PC-9 (cell line): ENCODE data around the gene HSPG2. TPM values are rescaled to one million over a fixed set of nuclear protein-coding genes. Genes with fewer than 3 reads are reported as not detected.

Experiments
- BruUV-seq: library from RNA; stranded (reverse); fragments of 400-500 nt; replicated peaks from 2 replicates; lab custom pipeline; 2021; lab: Mats Ljungman, UMichigan
- CTCF ChIA-PET: fragments of 300-600 bp; sonication (Branson Sonifier 250); formaldehyde crosslinking; loops from one replicate; lab custom pipeline; 2022; ENCODE audit warnings: antibody characterized with exemption; lab: Charles Lee
- POLR2A ChIA-PET: fragments of 300-600 bp; sonication (Branson Sonifier 250); formaldehyde crosslinking; loops from one replicate; lab custom pipeline; 2022; ENCODE audit warnings: antibody characterized with exemption; ENCODE audit not compliant: unreplicated experiment; lab: Charles Lee
- DNase-seq, 2 experiments: peaks; one replicate each; pipeline versions ENCODE4 v3.0.0 to v3.0.0-alpha.2; 2015 to 2022; ENCODE audit warnings: mixed read lengths in 1 of 2
- H2AFZ ChIP-seq: fragments of 200-600 bp; sonication (generic); 2 replicates; pipeline ENCODE4 v1.8.1; 2017; ENCODE audit warnings: antibody characterized with exemption
- H3F3A ChIP-seq: fragments of 200-600 bp; sonication (generic); 2 replicates; pipeline ENCODE4 v1.8.1; 2017; ENCODE audit warnings: antibody characterized with exemption, mild to moderate bottlenecking, low read depth; ENCODE audit not compliant: insufficient read depth
- H3K27ac ChIP-seq: fragments of 200-600 bp; sonication (generic); 2 replicates; pipeline ENCODE4 v1.6.1; 2016; ENCODE audit warnings: mixed run types
- H3K27me3 ChIP-seq: fragments of 200-600 bp; sonication (generic); 2 replicates; pipeline ENCODE4 v1.6.1; 2016; ENCODE audit warnings: low read depth, mixed run types; ENCODE audit not compliant: insufficient read depth
- H3K36me3 ChIP-seq: fragments of 200-600 bp; sonication (generic); 2 replicates; pipeline ENCODE4 v1.6.1; 2016; ENCODE audit warnings: low read depth, mixed run types
- H3K4me1 ChIP-seq: fragments of 200-600 bp; sonication (generic); replicated peaks from 2 replicates; pipeline ENCODE4 v1.6.1; 2016; ENCODE audit warnings: mixed run types; ENCODE audit not compliant: insufficient read depth
- H3K4me2 ChIP-seq: fragments of 200-600 bp; sonication (generic); 2 replicates; pipeline ENCODE4 v1.6.1; 2017; ENCODE audit warnings: mixed run types
- H3K4me3 ChIP-seq: fragments of 200-600 bp; sonication (generic); 2 replicates; pipeline ENCODE4 v1.6.1; 2016; ENCODE audit warnings: mixed run types
- H3K79me2 ChIP-seq: fragments of 200-600 bp; sonication (generic); 2 replicates; pipeline ENCODE4 v1.6.1; 2017; ENCODE audit warnings: low read depth, mixed run types
- H3K9me2 ChIP-seq: fragments of 200-600 bp; sonication (generic); 2 replicates; pipeline ENCODE4 v1.8.1; 2017; ENCODE audit warnings: mild to moderate bottlenecking; ENCODE audit not compliant: insufficient read depth
- H3K9me3 ChIP-seq: fragments of 200-600 bp; sonication (generic); 2 replicates; pipeline ENCODE4 v1.8.1; 2016; ENCODE audit warnings: low read depth; ENCODE audit not compliant: insufficient read depth
- H4K20me1 ChIP-seq: fragments of 200-600 bp; sonication (generic); 2 replicates; pipeline ENCODE4 v1.8.1; 2017; ENCODE audit not compliant: insufficient read depth
- CTCF ChIP-seq: fragments of 200-600 bp; sonication (generic); conservative IDR thresholded peaks from 2 replicates; pipeline ENCODE4 v1.6.1; 2017; ENCODE audit warnings: mixed run types, antibody characterized with exemption, mild to moderate bottlenecking, moderate library complexity
- EZH2 ChIP-seq: fragments of 200-600 bp; sonication (generic); IDR thresholded peaks from 2 replicates; pipeline ENCODE4 v1.8.0; 2017; ENCODE audit warnings: antibody characterized with exemption, low read depth
- intact Hi-C: fragments of 100-400 bp; cut with micrococcal nuclease; formaldehyde crosslinking; loops from one replicate; pipeline ENCODE4 v1.10.0; 2022; ENCODE audit not compliant: unreplicated experiment
- total RNA-seq: library from RNA; stranded (reverse); gene quantifications from 2 replicates; pipeline ENCODE4 v1.2.3, GENCODE V29; 2021

Gene HSPG2
- total RNA-seq, 1 experiment from 2014 or later = 126 TPM

- no peaks in the 10 kb centered on the region for H3K9me3 ChIP-seq
- ChIA-PET POLR2A (no interaction called here), CTCF (interaction anchor here (0.6 kb wide), 1 partner anchor 39 kb away, joined by 4 read pairs; no protein-coding TSS in a partner anchor)
- H3K79me2 ChIP-seq = no peaks in the 10 kb centered on the region
- no peak overlapping the region for H2AFZ ChIP-seq
- H3K27ac ChIP-seq = no peak overlapping the region
- no peak overlapping the region for H3K4me3 ChIP-seq
- no peaks in the 10 kb centered on the region for H4K20me1 ChIP-seq
- no peak for TF ChIP-seq CTCF
- TF ChIP-seq EZH2 = no peak
- no peaks in the 10 kb centered on the region for H3F3A ChIP-seq
- no peaks in the 10 kb centered on the region for H3K27me3 ChIP-seq
- no peaks in the 10 kb centered on the region for H3K36me3 ChIP-seq
- no TSS peak for BruUV-seq
- no peak overlapping the region for H3K4me2 ChIP-seq
- no peaks in the 10 kb centered on the region for H3K9me2 ChIP-seq
- intact Hi-C loops = loop anchor here (2.0 kb wide), 3 partner anchors 33 to 61 kb away; no protein-coding TSS in a partner anchor
- DNase-seq = no peak
- H3K4me1 ChIP-seq = no peaks in the 10 kb centered on the region
These were observed 41.1 kb downstream of the HSPG2 start for GRCh38 chr1:21896026-21896425.

GRCh38 chr1:21894034-21894881 is 42.9 kb downstream of the HSPG2 start:
- ChIA-PET CTCF (no interaction called here), POLR2A (no interaction called here)
- H3K4me1 ChIP-seq = no peaks in the 10 kb centered on the region

More at GRCh38 chr1:21894034-21894881, 42.9 kb downstream of the HSPG2 start:
- no peak for DNase-seq
- no peaks in the 10 kb centered on the region for H3K27me3 ChIP-seq
- no peaks in the 10 kb centered on the region for H3F3A ChIP-seq
- no peaks in the 10 kb centered on the region for H3K36me3 ChIP-seq
- H3K9me3 ChIP-seq = no peaks in the 10 kb centered on the region
- no peak overlapping the region for H3K4me3 ChIP-seq
- no peak overlapping the region for H2AFZ ChIP-seq
- no peak overlapping the region for H3K4me2 ChIP-seq
- no peak overlapping the region for H3K27ac ChIP-seq
- H4K20me1 ChIP-seq = no peaks in the 10 kb centered on the region
- TF ChIP-seq CTCF = no peak
- TF ChIP-seq EZH2 = no peak
- no peaks in the 10 kb centered on the region for H3K79me2 ChIP-seq
- no peaks in the 10 kb centered on the region for H3K9me2 ChIP-seq
- BruUV-seq = no TSS peak
- intact Hi-C loops = no loop called here
